IPS DF 4.7 (cell line): ENCODE results near the gene ZC3HAV1.
"Not testable (repeated sequence)": the region's sequence is repeated elsewhere in the genome, so short reads cannot be mapped to it uniquely, and the experiment has no call there.

Experiments used
- DNase-seq: peaks from one replicate; pipeline ENCODE4 v3.0.0-alpha.2; 2013; ENCODE audit warnings: low spot score; ENCODE audit errors: extremely low read depth

Gene ZC3HAV1

GRCh38 chr7:139109188-139109982 is at the start of gene ZC3HAV1:
Gene ZC3HAV1, minus strand, starts transcription at chr7:139109720. Its CDS starts 389 bp downstream, at chr7:139109331.
- DNase-seq, result no peak

GRCh38 chr7:139153832-139154231 is 44.3 kb upstream of the ZC3HAV1 start:
- no peak for DNase-seq

GRCh38 chr7:139152149-139152548 is 42.6 kb upstream of the ZC3HAV1 start:
- DNase-seq, result no peak

- no peak for DNase-seq
Measured at GRCh38 chr7:139139150-139139549, 29.6 kb upstream of the ZC3HAV1 start.

- DNase-seq, result no peak
Measured at GRCh38 chr7:139133335-139134139, 24.0 kb upstream of the ZC3HAV1 start.

GRCh38 chr7:139132887-139133286 is 23.4 kb upstream of the ZC3HAV1 start:
- no peak for DNase-seq

- no peak for DNase-seq
Measured at GRCh38 chr7:139131601-139132041, 22.1 kb upstream of the ZC3HAV1 start.

GRCh38 chr7:139129814-139130213 is 20.3 kb upstream of the ZC3HAV1 start:
- not testable (repeated sequence) for DNase-seq

GRCh38 chr7:139127648-139128047 is 18.1 kb upstream of the ZC3HAV1 start:
- DNase-seq, result no peak

GRCh38 chr7:139125657-139126056 is 16.1 kb upstream of the ZC3HAV1 start:
- DNase-seq, result no peak

- DNase-seq, result not testable (repeated sequence)
Measured at GRCh38 chr7:139124995-139125394, 15.5 kb upstream of the ZC3HAV1 start.

GRCh38 chr7:139124084-139124914 is 14.8 kb upstream of the ZC3HAV1 start:
- DNase-seq, result no peak

- DNase-seq, result no peak
Measured at GRCh38 chr7:139119486-139119849, 9.9 kb upstream of the ZC3HAV1 start.

- DNase-seq, result no peak
Measured at GRCh38 chr7:139118805-139119485, 9.4 kb upstream of the ZC3HAV1 start.

- DNase-seq, result no peak
Measured at GRCh38 chr7:139118234-139118804, 8.8 kb upstream of the ZC3HAV1 start.

- no peak for DNase-seq
Measured at GRCh38 chr7:139117599-139118233, 8.2 kb upstream of the ZC3HAV1 start.

GRCh38 chr7:139116999-139117398 is 7.5 kb upstream of the ZC3HAV1 start:
- DNase-seq, result no peak

GRCh38 chr7:139115104-139115503 is 5.6 kb upstream of the ZC3HAV1 start:
- no peak for DNase-seq

- no peak for DNase-seq
Measured at GRCh38 chr7:139114585-139114984, 5.1 kb upstream of the ZC3HAV1 start.

- DNase-seq, result no peak
Measured at GRCh38 chr7:139114018-139114417, 4.5 kb upstream of the ZC3HAV1 start.
